ENCODE data around the gene CCL27.

CCL27 gene

DNA sequence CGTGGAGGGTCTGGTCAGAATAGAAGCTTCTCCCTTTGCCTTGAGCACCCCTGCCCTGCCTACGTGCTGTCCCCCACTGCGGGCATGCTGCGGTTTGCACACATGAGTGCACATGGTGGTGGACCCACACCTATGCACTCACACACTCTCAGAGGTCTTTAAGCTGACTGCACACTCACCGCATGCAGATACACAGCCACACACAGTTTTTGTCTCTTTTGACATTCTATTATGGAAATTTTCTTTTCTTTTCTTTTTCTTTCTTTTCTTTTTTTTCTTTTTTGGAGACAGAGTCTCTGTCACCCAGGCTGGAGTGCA, 33.0 kb downstream of the CCL27 start:
- in situ Hi-C loops (cut with MboI; ENCODE audit: low pct_unique_long_range_greater_than_20kb, low sequenced_read_pairs, unreplicated experiment) = no loop called here
- no peak for DNase-seq (ENCODE audit: low spot score)
- TF ChIP-seq CTCF (IDR thresholded peaks at IDR 0.05; ENCODE audit: extremely low read depth, insufficient read depth, missing control alignments) = no peak

DNA sequence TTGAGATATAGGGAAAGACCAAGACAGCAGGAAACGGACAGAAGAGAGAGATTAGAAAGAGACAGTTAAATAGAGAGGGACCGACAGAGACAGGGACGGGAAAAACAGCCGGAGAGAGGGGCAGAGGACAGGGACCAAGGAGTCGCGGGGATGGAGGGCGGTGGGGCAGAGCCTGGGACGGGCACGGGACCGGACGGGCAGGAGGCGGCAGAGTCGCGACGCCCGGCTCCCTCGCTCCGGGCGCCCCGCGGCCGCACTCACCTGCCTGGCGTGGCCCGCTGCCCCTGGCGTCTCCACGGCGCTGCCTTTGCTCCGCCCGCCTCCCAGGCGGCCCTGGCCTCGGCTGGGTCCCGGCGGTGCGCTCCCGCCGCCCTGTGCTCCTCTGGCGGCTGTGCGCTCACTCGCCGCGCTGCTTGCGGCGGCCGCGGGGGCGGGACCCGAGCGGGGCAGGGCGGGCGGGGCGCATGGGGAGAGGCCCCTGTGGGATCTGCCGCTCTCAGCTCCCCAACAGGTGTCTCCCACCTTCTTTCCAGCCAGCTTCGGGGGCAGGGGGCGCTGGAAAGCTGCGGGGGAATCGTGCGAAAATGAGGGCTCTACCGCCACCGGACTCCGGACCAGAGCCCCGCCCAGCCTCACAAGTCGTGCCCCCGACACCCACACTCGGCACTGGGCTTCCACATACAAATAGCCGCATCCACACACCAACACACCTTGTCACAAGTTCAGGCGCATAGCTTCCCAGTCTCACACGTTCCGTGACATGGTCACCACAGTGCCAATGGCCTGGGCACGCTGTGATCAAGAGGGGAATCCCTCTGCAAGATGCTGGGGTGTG, 33.6 kb downstream of the CCL27 start, which contains the start of gene ARID3C:
TSS of gene ARID3C (minus strand) at position 411 of the 835 bp plus-strand sequence. CDS start 1,052 bp downstream, outside the sequence.
- peak; percentile 65 for DNase-seq (ENCODE audit: low spot score)
- in situ Hi-C loops (cut with MboI; ENCODE audit: low pct_unique_long_range_greater_than_20kb, low sequenced_read_pairs, unreplicated experiment) = no loop called here
- TF ChIP-seq CTCF (IDR thresholded peaks at IDR 0.05; ENCODE audit: extremely low read depth, insufficient read depth, missing control alignments) = peak; percentile 14

DNA sequence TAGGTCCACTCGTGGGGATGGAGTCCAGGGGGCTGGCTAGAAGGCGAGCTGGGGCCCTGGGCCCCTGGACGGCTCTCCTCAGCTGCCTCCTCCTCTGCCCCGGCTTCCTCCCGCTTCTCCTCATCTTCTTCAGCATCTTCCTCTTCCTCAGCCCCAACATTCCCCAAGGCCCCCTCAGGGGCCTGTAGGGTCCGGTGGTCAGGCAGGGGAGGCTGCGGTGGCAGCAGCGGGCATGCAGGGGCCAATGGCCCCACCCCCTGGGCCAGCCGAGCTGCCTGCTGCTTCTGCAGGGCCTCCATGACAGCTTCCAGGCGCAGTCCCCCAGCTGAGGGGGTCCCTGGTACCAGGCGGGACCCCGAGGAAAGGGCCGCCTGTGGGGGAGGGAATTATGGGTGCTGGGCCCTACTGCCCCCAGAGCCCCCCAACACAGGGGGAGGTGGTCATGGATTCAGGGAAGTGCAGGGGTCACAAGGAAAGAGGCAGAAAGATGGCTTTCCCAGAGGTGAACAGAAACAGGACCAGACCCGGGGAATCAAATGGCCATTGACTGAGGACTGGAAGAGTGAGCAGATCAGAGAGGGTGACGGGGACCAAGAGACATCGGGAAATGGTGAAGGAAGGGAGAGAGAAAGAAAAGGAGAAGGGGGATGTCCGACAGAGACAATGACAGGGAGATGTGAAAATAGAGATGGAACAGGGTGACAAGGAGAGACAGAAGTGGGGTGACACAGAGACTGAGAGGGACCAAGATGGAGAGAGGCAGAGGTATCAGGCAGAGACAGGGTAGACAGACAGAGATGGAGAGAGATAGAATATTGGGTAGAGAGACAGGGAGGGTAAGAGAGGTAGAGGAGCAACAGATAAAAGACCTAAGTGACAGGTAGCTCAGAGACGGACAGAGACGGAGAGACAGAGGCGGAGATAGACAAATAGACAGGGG, 34.5 kb downstream of the CCL27 start:
- no peak for TF ChIP-seq CTCF (IDR thresholded peaks at IDR 0.05; ENCODE audit: extremely low read depth, insufficient read depth, missing control alignments)
- in situ Hi-C loops (cut with MboI; ENCODE audit: low pct_unique_long_range_greater_than_20kb, low sequenced_read_pairs, unreplicated experiment) = no loop called here

GRCh38 chr9:34625186-34625486, 37.3 kb downstream of the CCL27 start:
- in situ Hi-C loops (cut with MboI; ENCODE audit: low pct_unique_long_range_greater_than_20kb, low sequenced_read_pairs, unreplicated experiment) = no loop called here
- no peak for DNase-seq (ENCODE audit: low spot score)
- no peak for TF ChIP-seq CTCF (IDR thresholded peaks at IDR 0.05; ENCODE audit: extremely low read depth, insufficient read depth, missing control alignments)

More for the DNA sequence above, 34.5 kb downstream of the CCL27 start:
- no peak for DNase-seq (ENCODE audit: low spot score)

DNA sequence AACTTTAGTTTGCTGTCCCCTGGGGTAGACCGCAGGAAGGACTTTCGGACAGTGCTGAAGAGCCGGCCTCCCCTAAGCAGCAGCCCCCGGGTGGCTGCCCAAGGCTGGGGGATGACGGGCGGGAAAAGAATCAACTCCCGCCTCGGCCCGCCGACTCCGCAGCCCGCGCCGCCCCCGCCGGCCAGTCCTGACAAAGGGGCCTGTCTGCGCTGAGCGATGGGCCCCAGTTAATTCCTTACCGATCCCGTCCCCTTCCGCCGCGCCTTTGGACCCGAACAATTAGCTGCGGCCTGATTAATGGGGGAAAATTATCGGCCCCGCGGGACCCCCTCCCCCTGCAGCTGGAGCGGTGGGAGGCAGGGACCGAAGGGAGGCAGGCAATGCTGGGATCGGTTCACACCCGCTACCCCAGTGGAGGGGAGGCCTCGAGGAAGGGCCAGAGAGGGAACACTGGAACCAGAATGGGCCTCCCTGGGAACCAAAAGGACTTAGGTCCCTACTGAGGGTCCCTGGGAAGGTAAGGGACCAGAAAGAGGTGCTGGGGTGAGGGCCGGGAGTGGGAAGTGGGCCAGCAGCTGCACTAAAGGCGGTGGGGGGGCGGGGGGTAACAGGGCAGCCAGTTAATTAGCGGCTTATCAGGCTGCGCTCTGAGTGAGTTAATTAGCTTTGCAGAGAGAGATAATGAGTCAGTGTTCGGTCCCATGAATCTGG, 37.8 kb downstream of the CCL27 start:
- no peak for DNase-seq (ENCODE audit: low spot score)
- in situ Hi-C loops (cut with MboI; ENCODE audit: low pct_unique_long_range_greater_than_20kb, low sequenced_read_pairs, unreplicated experiment) = no loop called here
- TF ChIP-seq CTCF (IDR thresholded peaks at IDR 0.05; ENCODE audit: extremely low read depth, insufficient read depth, missing control alignments) = no peak
